Measurements from ENCODE around the gene TRIO.

The TRIO gene

DNA sequence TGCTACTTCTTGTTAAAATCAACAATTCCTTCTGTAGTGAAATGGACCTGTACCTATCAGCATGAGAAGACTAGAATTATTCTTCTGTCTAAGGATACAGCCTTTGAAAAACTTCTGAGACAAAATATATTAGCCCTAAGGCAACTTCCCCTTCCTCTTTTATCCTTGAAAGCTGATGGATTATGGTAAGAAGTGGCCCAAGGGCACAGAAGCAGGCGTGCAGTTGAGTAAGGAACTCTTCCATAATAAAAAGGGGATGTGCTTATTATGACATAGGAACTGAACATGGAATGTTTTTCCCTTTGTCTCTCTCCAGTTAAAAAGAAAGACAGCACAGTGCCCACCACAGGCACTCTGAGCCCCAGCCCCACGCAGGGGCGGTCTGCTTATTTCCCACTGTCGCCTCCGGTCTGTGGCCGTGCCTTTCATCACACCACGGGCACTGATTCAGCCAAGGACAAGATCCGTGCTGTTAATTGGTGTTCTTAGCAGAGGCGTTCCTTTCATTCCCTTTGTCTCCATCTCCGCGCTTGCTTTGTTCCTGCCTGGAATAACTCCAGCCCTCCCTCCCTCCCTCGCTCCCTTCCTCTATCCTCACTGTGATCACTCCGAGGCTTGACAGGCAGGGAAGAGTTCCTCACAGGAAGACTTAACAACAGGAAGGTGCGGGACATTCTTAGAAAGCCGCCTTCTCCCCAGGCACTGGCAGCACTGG lies 302.6 kb downstream of the TRIO start:
- DNase-seq: peak; percentile 85 to 93

DNA sequence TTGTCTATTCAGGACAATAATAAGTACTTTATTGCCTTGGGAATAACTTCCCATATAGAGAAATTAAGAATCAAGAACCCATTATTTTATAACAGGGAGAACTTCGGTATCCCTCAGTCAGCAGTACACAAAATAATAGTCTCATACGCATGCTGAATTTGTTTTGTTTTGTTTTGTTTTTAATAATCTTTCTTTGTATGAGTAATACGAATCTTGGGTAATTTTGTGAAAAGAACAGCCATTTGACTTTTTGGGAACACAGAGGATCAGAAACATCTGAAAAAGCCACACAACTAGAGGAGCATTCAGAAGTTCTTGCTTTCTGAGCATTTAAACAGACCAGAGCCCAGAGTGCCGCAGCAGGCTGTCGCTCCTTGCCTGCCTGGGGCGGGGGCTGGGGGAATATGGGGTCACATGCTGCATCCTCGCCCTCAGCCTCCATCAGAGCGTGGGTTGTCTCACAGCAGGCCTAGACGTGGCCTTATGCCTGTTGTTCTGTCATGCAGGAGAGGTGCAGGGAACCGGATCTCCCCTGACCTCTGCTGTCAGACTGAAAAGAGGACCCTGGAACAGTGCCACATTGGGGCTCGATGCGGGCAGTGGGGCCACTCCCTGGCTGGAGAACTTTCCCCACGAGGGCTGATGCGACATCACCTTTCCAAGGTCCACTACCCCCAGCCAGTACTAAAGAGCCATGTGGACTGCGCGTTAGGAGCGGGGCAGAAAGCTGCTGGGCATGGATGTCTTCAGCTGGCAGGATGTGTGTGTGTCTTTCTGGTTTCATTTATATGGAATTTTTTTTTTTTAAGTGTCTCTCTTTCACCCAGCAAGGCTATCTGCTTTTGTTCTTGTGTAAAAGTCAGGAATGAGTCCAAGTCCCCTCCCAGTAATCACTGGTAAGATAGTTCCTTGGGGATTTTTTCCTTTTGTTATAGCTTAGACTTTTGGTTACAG lies 305.1 kb downstream of the TRIO start:
- peak; percentile 45 to 81 for DNase-seq

DNA sequence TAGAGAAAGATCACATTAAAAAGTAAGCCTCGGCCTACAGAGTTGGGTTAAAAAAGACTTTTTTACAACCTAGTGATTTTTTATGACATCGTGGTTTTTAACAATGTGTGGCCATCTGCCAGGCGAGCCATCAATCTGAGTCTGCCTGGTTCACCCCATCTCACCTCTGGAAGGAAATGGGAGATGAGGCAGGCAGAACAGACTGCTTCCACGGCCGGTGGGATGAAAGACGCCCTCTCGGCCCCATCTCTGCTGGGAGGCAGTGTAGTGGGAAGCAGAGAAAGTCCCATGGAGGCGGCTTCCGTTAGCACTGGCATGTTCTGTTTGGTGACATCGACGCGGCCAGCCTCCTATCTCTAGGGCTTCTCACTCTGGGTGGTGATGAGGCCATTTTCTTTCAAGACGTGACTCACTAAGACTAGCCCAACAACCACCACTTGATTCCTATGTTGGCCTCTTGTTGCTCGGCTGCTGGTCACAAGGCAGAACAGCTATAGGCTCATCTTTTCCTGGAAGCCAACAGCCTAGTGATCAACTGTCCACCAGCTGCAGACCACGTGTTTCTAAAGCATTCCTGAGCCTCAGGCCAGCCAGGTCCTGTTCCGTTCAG lies 306.0 kb downstream of the TRIO start:
- DNase-seq: peak in 1 of 2 experiments; percentile 45

DNA sequence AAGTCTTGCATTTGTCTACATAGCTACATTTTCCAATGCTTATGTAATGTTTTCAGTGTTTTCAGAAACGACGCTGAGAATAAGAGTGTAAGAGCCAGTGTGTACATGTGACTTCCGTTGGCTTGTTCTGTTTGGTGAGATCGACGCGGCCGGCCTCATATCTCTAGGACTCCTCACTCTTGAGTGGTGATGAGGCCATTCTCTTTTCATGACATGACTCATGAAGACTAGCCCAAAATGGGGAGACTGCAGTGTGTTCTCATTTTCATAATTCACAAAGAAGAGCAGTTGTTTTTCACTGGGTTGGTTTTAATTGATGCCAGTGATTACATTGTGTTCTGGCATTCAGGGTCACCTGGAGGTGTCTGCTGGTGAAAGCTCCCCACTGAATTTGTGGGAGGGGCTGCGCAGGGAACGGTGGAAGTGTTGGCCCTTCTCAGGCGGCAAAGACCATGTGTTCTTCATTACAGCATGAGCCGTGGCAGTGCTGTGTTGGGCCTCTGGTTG lies 306.9 kb downstream of the TRIO start:
- no peak for DNase-seq

DNA sequence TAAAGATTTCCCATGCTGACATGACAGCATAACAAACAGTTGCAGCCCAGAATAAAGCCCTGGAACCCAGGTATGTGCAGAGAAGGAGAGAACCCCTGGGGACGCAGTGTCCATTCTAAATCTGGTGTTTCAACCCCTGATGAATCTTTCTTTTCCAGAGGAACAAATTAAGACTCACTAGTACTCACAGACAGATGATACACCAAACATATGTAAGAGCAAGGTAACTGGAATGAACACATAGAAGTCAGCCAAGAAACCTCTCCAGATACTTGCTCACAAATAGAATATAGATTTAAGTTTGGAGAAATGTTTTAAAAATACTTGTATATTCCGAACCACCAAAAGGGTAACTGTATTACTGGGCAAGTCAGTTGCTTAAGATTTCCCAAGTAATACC lies 307.6 kb downstream of the TRIO start:
- DNase-seq: no peak

DNA sequence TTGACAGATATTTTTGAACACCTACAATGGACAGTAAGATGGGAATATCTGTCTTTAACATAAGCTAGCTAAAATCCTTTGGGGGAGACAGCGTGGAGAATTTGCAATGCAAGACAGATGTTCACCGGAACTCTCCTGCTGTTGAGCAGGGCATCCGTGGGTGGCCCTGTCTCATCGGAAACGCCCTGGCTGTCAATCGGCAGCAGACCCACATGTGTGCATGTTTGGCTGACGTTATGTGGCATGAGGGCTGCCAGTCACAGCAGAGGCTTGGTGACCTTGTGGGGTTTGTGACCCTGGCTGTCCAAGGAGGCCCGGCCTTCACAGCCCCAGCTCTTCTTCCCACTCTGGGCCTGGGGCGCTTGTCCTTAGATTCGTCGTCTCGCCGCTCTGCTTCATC lies 308.7 kb downstream of the TRIO start:
- DNase-seq: no peak

DNA sequence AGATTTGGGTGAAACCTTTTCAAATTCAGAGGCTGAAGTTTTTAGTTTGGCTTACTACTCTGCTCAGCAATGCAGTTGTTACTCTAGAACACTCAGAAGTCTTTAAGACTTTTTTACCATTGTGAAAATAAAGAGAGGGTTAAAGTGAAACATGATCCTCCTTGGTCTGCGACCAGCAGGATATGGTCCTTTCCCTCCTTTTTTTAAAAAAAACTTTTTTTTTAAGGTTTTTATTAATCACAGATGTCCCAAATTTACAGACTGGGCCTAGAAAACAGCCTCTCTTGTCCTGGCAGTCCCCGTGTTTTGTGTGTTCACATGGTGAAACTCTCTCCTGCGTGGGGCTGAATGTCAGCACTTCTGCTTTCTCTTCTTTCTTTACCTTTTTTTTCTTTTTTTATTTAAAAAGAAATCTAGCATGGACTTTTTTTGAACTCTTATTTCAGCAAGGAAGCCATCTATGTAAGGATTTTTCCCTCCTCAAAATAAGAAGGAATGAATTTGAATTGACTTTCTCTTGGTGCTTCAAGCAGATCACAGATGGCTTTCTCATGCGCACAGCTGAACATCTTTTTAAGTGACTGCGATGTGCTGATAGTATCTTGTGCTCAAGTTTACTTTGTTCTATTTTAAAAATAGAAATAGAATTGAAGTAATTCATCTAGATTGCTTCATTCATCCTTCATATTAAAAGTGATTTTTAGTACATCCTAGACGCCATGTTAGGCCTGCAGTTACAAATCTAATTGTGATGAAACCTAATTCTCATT lies 309.7 kb downstream of the TRIO start:
- no peak for DNase-seq

DNA sequence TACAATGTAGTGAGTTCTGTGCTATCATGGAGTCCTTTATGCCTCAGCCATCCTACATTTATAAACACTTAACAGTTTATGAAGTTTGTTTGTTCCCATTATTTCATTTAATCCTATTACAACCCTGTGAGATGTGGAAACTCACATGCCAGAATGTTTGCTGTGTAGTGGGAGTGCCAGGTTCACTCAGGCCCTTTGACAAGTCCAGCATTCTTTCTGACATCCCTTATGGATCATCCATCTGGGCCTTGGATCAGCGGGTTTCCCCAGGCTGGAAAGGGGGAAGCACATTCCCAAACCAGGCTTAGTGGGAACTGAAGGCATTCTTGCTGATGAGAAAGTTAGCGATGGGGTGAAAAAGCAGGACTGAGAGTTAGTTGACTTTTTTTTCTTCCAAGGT lies 310.3 kb downstream of the TRIO start:
- DNase-seq: no peak

DNA sequence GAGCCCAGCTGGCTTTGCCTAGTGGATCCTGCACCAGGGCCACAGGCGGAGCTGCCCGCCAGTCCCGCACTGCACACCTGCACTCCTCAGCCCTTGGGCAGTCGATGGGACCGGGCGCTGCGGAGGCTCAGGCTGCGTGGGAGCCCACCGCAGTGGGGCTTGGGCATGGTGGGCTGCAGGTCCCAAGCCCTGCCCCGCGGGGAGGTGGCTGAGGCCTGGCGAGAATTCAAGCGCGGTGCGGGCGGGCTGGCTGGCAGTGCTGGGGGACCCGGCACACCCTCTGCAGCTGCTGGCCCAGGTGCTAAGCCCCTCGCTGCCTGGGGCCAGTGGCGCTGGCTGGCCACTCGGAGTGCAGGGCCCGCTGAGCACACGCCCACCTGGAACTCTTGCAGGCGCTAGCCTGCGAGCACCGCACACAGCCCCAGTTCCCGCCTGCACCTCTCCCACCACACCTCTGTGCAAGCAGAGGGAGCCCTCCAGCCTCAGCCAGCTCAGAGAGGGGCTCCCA lies 312.7 kb downstream of the TRIO start:
- no peak for DNase-seq

DNA sequence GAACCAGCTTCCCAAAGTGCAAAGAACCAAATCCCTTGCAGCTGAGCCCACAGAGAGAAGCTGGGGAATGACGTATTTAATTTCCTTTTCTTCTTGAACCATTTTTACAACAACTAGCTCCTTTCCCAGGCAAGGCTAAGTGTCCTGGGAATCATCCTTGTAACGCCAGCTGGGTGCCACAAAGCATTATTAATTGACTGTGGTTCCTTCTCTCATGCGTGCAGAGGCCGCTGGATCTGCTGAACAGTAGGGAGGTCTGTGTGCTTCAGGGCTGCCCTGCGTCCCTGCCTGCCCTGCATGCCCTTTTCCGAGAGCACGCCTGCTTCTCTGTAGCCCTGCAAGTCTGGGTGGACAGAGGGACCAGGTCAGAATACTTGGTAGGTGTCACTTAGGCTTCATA lies 314.3 kb downstream of the TRIO start:
- peak; percentile 20 to 78 for DNase-seq

DNA sequence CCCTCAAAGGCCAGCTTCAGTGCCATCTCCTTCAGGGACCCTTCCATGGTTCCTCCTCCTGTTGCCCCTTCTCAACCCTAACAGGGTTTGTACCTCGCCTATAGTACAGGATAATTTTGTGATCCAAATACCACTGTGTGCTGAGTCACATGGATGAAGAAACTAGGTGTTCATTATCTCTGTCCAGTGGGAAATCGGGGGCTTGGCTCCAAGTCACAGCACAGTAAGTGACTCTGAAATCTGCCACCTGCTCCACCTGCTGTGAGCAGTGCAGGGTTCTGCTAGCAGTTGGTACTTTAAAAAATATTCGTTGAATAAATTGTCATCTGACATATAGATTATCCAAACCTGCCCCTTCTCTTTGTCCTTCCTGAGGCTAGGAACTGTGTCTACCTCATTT lies 315.3 kb downstream of the TRIO start:
- DNase-seq: peak; percentile 78 to 98

DNA sequence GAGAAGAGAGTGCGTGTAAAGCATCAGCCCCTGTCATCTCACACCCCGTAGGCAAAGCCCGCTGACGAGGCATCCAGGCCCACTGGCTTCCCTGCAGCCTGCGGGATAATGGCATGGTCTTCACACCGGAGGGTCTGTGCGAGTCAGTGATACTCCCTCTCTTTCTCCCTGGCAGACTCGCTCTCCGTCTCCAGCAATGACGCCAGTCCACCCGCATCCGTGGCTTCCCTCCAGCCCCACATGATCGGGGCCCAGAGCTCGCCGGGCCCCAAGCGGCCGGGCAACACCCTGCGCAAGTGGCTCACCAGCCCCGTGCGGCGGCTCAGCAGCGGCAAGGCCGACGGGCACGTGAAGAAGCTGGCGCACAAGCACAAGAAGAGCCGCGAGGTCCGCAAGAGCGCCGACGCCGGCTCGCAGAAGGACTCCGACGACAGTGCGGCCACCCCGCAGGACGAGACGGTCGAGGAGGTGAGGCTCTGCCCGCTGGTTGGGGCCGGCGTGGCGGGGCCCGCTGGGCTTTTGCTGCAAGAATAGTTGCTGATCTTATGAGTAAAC lies 317.8 kb downstream of the TRIO start:
- DNase-seq: no peak

DNA sequence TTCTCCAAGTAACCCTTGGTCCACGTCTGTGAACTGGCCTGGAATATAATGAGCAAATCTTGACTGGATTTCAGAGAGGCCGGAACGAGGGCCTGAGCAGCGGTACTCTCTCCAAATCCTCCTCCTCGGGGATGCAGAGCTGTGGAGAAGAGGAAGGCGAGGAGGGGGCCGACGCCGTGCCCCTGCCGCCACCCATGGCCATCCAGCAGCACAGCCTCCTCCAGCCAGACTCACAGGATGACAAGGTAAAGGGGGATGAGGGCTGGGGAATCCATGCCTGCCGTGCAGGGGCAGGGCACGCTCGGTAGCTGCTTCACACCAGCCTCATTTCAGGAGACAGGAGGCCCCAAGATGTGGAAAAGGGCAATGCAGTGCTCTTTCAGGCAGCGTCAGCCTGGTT lies 319.5 kb downstream of the TRIO start:
- DNase-seq: no peak

DNA sequence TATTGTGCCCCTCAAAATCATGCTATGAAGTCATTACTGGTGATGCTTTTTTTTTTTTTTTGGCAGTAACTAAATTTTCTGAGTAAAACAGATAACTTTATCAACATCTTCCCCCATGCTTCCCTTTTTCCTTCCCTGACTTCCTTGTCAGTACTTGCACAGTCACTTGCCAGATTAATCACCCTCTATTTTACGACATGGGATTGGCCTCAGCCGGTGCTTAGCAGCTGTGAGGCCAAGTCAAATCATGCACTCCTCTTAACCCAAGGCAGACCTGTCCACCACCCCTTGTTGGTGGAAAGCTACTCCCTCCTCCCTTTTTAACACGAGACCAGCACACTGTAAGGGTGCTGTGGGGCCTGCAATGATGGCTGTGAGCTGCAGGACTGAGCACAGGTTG lies 320.5 kb downstream of the TRIO start:
- DNase-seq: peak; percentile 14 to 73

DNA sequence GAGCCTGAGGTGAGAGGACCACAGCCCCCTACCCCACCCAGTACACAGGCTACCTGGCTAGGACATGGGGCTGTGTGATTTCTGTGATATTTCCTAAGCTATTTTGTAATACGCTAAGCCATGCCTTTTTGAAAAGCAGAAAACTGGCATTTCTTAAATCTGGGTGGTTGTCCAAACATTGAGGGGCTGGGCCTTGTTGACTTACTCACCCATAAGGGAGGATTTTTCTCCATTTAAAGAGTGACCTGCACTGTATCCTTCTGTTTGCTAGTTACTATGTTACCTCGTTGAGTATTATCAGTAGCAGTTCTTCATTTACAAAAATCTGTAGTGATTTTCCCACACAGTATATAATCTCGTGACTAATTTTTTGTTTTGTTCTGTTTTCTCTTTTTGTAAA lies 321.0 kb downstream of the TRIO start:
- DNase-seq: peak in 1 of 2 experiments; percentile 52

DNA sequence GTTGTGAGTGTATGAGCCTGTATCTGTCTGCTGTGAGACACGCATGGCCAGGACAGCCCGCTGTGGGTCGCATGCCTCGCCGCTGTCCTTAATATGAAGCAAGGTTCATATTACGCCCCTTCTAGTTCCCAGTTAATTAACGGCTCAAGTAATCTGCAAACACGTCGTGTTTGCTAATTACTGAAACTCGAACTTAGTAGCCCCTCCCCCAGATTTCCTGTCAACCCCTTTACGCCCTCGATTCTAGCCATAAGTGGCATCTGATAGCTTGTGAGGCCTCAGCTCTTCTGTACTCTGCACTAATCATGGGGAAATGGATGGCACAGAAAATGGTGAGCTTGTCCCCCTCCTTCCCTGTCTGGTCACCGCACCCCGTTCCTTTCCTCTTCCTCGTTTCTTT lies 321.5 kb downstream of the TRIO start:
- peak; percentile 87 to 98 for DNase-seq

DNA sequence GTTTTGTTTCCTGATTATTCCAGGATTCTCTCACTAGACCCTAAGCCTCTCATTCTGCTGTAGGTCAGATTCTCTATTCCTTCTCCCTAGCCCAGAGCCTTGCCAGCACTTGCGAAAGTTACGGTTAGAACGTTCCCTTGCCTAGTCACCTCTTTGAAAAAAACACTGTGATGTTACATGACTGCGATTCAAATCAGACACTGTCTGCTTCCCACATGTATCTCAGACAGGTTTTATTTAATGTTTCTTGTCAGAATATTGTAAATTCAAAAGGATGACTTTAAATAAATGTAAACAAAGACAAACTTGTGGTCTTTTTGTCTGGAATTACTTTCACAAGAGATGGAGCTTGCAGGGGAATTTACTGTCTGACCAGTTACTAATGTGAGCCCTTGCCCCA lies 322.0 kb downstream of the TRIO start:
- DNase-seq: no peak

DNA sequence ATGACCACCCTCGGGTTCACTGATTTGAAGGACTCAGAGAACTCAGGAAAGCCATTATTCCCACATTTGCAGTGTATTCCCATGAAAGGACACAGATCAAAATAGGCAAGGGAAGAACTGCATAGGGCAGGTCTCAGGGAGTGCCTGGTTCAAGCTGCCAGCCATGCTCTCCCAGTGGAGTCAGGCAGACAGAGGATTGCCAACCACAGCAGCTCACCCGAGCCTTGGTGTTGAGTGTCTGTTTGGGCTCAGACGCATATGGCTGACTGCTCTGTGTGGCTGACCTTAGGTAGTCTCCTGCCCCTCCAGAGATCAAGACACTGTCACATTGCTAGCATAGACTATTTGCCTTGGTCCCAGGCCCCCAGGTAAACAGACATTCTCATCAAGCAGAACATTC lies 322.6 kb downstream of the TRIO start:
- no peak for DNase-seq

DNA sequence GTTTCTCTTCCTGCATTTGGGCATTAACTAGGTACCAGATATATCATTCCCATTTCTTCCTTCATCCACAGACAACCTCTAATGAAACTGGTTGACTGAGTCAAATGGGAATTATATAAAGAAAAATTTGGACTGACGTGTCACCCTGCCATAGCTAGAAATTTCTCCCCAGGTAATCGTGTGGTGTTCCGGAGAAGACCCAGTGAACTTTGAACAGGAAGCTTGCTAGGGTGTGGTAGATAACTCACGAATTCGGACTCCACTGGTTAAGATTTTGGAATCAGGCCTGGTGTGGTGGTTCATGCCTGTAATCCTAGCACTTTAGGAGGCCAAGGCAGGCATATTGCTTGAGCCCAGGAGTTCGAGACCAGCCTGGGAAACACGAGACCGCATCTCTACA lies 324.1 kb downstream of the TRIO start:
- no peak for DNase-seq

DNA sequence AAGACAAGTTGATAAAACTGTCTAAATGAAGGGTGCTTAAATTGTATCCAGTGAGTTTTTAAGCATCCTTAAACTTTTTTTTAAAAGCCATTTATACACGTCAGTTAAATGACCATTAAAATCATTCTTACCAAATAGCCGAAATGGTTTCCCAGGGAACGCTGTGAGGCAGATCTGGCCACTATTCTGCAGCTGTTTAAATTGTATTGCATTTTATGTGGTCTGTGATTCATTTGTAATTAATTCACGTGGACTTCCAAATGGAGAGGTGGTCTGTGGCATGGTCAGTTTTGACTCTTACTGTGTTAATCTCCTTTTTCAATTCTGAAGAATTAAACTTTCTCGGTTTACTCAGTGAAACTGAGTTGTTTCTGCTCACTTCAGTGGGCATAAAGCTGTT lies 324.7 kb downstream of the TRIO start:
- DNase-seq: no peak

DNA sequence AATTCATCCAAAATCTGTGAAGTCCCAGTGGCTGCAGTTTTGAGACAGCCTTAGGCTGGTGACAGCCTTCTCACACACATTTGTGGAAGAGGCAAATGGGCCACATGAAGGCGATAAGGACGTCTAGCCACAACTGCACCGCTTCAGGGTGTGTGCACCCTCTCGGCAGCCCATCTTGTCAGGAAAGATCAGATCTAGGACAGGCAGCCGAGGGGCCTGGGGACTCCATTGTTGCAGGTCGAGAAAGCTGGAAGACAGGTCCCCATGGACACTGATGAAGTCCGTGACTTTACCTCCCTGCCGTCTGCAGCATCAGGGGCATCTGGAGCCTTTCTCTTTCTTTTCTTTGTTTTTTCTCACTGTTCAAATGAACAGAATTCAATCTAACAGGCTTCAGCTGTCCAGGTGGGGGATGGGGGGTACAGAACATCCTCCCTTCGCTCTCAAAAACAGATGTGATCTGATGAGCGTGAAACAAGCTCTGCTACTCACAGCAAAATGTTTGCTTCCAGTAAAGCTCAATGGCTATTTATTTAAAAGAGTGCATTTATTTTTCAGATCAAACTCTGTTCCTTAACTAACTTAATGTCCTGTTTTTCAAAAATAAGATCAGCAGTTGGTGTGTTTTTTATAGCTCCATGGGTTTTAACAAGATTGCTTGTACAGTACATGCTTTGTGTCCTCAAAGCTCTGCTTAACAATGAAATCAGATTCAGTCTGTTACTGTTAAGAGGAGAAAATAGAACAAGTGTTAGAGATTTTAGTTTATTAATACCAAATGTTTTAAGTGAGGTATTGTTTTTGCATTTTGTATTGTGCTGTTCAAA lies 326.6 kb downstream of the TRIO start:
- no peak for DNase-seq

All from NCI-H2081 (cell line).